ENCODE results near the gene TWIST2.

Gene TWIST2

DNA sequence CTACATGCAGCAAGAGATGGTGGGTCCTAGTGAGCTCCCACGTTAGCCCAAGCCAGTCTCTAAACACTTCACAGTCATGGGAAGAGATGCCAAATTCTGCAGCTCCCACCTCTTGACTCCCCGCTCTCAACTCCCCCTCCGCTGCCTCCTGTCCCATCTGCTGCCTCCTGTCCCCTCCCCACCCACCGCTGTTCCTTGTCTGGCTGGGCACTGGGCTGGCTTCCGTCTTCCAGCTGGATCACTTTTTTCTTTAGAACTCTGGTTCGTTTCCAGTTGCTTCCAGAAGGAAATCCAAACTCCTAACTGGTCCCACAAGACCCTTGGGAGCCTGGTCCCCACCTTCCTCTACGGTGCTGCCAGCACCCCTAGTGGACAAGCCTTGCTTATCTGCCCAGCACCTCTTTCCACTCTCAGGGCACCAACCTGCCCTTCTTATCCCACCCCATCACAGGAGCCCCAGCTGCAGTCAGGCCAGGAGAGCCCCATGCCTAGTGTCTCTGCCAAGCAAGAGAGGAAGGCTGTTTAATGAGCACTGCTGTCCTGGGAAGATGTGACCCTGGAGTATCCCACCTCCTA, 12.1 kb upstream of the TWIST2 start:
- DNase-seq (ENCODE audit: low read depth in 2 of 2, low spot score in 1 of 2): no peak

DNA sequence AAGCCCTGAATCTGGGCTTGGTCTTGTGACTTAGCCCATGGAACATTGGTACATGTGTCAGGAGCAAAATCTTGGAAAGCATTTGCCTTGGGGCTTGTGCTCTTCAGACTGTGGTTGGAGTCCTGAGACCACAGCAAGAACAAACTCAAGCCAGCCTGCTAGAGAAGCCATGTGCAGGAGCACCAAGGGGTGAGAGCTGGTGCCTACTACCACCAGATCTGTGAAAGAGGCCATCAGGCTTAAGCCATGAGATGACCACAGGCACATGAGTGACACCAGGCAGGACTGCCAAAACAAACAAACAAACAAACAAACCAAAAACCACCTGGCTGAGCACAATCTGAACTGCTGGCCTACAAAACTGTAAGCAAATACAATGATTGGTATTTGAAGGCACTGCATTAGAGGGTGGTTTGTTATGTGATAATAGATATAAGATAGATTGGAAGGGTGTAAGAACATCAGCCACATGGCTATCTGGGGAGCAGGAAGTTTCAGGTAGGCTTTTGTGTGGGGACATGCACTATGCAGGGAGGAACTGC, 9.0 kb upstream of the TWIST2 start:
- DNase-seq (ENCODE audit: low read depth in 2 of 2, low spot score in 1 of 2): no peak

DNA sequence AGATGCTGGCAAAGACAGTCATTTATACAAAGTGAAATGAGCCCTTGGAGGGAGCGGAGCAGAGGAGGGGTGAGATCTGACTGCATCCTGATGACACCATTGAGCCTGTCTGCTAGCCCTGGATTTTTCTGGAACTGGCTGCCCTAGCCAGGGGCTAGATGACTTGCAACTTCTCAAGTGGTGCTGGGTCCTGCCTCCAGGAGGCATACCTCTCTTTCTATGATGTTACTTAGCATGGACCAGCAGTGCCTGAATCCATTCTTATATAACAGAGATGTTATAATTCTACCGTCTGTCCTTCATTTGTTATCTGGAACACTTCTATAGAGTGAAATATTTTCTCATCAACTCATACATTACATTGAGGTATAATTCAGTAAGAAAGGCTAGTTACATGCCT, 8.5 kb upstream of the TWIST2 start:
- no peak for DNase-seq (ENCODE audit: low read depth in 2 of 2, low spot score in 1 of 2)

DNA sequence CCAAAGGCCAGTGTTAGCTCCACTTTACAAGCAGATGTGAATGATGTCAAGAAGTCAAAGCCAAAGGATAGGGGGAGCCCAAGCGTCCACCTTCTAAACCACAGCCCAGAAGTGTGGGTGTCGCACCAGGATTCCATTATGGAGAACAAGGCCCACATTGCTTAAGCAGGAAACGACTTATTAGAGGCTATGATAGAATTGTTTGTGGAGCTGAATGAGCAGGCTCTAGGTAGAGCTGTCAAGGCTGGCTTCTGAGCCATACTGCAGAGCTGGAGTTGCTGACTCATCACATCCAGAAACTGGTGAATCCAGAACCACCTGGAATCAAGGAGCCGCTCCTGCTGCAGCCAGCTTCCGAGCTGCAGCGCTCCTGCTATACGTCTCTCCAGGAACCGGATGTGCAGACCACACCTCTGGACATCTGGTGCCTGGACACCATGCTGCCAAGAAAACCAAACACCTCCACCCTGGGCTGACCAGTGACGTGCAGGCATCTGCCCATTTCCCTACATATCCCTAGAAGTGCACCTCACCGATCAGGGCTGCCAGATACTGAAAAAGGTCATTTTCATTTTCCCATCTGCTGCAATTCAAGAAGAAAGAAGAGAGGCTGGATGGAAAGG, 6.2 kb upstream of the TWIST2 start:
- DNase-seq (ENCODE audit: low read depth in 2 of 2, low spot score in 1 of 2): no peak

DNA sequence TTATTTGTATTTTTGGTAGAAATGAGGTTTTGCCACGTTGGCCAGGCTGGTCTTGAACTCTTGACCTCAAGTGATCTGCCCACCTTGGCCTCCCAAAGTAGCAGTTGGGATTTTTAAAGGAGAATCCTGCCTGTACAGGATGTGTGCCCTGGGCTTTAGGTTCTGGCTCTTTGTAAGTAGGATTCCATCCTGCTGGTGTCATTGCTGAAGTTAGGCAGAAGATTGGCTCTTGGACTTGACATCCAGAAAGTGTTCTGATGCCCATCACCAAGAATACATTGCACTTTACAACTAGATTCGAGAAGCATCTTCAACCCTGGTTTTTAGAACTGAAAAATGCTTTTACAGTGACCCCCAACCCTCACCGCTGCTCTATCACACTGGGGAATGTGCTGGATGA, 4.4 kb upstream of the TWIST2 start:
- DNase-seq (ENCODE audit: low read depth in 2 of 2, low spot score in 1 of 2): no peak

DNA sequence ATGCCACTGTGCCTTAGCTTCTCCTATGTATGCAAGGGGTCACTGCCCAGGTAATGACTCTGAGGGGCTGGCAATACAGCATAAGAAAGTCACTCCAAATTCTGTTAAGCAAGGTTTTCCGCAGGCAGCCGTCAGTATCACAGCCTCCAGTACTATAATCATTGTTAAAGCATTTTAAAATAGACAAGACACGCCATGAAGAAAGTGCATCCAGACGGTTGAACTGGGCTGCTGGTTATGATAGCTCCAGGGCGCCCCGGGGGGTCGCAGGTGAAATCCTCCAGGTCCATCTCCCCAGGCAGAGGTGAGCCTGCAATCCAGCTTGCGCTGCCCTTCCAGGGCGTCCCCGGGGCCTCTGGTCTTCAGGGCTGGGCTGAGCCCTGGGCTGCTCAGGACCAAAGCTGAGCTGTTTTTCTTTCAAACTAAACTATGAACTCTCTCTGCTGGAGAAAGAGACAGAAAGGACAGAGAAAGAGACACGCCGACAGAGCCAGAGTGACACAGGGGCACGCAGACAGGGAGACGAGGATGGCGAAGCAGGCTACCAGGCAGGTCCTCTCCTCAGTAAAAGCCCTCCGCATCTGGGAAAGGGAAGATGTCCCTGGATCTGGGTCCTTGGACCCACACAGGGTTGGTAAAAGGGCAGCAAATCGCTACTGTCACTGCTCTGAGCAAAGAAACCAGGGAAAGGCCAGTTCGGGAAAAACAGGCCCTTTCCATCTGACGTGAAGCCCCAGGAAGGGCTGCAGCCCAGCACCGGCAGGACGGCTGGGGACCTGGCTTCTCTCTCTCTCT, 2.1 kb upstream of the TWIST2 start:
- DNase-seq (ENCODE audit: low read depth in 2 of 2, low spot score in 1 of 2): no peak

DNA sequence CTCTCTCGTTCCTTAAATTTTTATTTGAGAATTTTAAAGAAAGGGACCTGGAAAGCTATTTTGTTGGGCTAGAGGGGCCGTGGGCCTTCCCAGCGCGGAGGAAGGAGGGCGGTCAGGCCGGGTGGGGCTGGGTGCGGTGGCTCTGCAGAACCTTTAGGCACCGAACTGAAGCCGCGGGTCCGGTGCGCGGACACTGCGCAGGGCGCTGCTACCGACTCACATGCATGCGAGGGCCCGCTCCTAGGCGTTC, 1.6 kb upstream of the TWIST2 start:
- DNase-seq (ENCODE audit: low read depth in 2 of 2, low spot score in 1 of 2): no peak

DNA sequence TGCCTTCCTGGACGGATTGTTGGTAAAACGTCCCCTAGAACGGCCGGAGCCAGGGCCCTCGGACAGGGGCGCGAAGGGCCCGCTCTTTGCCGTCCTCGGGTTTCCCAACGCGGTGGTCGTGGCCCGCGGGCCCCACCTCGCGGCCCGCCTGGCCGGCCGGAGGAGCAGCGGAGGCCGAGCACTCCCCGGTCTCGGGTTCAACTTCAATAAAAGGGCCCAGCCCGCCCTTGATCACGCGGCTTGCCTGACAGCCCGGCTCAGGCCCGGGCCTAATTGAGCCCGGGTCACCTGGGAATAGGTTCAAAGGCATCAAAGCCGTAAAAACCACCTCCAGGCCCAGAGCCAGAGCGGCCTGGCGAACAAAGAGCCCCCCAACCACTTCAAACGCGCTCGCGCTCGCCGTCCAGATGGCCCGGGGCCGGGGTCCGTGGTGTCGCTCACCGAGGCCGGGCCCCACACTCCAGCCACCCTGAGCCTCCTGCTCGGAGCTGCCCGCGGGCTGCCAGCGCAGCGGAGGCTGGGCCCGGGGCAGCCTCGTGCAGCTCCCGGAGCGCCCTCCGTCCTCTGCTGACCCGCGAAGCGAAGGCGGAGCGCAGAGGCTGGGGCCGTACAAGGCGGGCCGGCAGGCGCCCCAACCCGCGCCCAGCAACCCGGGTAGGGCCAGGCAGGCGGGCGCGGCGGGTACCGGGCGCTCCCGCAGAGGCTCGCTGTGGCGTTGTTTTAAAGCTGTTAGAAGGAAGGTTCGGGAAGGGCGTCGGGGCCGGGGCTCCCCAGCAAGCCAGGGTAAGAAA, 1.1 kb upstream of the TWIST2 start:
- no peak for DNase-seq (ENCODE audit: low read depth in 2 of 2, low spot score in 1 of 2)

DNA sequence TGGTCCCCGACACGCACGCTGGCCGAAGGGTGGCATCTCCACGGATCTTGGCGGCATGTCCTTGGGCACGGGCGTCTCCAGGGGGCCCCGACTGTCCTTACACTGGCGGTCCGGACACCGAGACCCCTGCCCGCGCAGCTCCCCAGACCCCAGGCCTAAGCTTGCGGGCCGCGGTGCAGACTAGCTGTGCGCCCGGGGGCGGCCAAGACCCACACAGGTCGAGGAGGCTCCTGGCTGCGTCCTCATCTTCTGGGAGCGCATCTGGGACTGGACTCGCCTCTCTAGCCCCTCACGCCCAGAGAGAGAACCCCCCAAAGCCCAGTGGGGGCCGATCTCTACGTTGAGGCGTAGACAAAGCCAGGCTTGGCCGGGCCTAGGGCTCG, 475 bp upstream of the TWIST2 start:
- no peak for DNase-seq (ENCODE audit: low read depth in 2 of 2, low spot score in 1 of 2)

DNA sequence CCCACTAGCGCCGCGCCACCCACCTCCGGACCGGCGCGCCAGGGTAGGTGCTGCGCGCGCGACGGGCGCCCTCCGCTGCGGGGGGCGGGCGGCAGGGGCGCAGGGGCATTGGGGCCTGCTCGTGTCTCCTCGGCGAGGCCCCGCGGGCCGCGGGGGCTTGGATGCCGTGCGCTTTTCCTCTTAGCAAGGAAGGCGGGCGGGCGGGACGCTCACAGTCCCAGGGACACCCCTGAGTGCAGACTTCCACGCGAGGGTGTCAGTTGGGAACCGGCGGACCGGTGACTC, 748 bp downstream of the TWIST2 start:
- DNase-seq (ENCODE audit: low read depth in 2 of 2, low spot score in 1 of 2): no peak

DNA sequence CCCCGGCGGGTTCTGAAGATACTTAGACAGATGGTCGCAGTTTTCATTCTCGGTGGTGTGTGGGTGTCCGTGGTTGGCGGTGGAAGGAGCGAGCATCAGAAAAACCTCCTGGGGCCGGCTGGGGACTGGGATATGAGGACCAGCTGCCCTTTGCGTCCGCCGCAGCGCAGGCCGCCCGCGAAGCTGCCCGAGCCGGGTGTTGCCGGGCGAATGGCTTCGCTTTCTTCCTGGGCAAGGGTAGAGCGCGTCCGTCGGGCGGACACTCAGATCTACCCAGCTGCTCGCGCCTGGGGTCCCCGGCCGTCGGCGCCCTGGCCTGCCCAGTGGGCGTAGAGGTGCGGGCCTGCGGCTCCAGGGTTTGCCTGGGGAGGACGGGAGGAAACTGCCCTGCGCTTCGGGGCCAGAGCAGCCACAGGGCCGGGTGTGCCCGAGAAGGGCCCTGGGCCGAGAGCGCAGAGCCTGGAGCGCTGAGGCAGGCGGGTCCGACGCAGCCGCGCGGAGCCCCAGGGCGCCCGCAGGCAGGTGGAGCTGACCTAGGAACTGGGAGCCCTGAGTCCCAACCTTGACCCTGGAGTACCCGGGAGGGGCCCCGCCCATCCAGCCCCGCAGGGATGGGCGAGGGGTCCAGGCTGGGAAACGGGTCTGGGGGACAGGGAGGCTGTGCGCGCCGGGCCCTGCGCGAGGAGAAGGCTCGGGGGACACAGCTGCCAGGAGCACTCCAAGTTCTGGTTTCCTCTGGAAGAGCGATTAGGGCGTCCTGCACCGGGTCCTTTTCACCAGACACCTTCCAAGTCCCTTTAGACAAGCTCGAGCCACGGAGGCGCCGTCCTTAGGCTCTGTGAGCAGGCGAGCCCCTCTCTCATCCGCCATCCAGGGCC, 1.3 kb downstream of the TWIST2 start:
- no peak for DNase-seq (ENCODE audit: low read depth in 2 of 2, low spot score in 1 of 2)

DNA sequence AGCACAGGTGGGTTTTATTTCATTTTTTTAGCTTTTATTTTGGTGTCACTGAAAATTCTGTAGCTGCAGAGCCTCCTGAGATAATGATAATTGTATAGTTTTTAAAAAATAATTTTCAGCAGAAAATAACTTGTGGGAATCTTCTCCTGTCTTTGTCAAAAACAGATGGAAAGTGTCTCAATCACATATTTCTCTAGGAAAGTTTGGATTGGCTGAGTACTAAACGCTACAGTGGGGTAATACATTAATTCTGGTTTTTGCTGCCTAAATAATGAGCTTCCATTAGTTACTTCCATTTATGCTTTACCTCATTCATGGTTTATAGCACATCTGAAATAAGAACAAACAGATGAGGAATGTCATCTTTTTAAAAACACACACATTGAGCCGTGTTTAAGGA, 2.2 kb downstream of the TWIST2 start:
- no peak for DNase-seq (ENCODE audit: low read depth in 2 of 2, low spot score in 1 of 2)

DNA sequence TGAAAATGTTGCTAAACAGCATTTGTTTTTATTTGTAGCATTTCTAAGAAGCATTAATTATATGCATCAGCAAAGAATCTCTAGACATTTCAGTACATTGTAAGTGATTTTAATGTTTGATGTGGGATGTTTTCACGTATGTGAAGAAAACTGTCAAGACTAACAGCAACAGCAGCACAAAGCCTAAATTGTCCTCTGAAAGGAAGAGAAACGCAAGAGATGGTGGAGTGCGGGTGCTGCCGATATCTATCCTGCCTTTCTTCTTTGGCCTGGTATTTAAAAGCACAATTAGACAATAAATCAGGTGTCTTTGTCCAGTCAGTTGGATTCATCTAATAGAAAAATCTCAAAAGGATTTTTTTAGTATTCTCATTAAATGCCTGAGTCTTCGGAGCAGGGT, 3.1 kb downstream of the TWIST2 start:
- no peak for DNase-seq (ENCODE audit: low read depth in 2 of 2, low spot score in 1 of 2)

DNA sequence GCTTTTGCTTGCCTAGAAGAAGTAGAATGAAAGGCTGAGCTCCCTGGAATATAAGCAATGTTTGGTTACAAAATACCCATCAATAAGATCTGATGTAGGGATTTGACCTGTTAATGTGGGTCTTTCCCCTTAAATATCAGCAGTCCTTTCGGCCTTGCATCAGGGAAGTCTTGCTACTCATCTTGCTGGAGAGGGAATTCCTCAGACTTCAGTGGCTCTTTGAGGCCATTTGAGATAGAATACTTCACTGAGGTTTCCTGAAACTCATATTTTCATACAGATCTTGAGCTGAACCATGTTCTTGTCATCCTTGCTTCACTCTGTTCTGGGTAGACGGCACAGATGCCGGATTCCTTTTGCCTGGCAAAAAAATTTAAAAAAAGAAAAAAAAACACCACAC, 3.9 kb downstream of the TWIST2 start:
- no peak for DNase-seq (ENCODE audit: low read depth in 2 of 2, low spot score in 1 of 2)

DNA sequence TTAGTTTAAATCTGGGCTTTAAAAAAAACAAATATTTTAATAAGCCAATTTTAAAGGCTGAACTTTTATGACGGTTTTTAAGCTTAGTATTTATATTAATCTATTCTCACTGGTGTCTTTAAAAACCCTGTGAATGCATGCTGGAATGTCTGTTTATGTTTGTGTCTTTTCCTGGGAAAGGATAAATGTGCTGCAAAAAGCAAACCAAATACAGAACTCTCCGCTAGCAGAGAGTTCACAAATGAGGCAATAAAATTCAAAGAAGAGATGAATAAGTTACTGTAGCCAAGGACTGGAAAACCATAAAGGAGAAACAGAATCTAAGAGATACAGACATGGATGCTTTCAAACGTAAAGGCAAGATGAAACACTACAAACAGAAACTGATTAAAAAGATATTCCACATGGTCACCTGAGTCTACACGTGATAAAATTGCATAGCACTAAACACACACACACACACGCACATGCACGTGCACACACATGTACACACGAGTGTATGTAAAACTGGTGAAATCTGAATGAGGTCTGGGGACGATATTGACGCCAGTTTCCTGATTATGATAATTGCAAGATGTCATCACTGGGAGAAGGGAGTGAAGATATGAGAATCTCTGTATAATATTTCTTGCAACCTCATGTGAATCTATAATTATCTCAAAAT, 4.5 kb downstream of the TWIST2 start:
- DNase-seq (ENCODE audit: low read depth in 2 of 2, low spot score in 1 of 2): no peak

DNA sequence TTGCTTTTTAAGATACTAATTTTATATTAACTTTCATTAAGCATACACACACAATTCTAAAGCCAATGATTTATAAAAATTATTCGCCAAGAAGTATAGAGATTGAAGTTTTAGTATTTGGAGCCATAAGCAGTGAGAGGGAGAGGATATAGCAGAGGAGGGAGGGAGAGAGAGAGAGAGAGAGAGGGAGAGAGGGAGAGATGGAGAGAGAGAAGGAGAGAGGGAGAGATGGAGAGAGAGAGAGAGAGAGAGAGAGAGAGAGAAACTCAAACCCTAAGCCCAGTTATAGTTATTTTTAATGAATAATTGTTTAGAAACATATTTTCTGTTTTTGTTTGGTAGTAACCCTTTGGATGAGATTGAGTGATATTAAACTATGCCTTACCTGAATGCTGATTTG, 5.3 kb downstream of the TWIST2 start:
- DNase-seq (ENCODE audit: low read depth in 2 of 2, low spot score in 1 of 2): no peak

DNA sequence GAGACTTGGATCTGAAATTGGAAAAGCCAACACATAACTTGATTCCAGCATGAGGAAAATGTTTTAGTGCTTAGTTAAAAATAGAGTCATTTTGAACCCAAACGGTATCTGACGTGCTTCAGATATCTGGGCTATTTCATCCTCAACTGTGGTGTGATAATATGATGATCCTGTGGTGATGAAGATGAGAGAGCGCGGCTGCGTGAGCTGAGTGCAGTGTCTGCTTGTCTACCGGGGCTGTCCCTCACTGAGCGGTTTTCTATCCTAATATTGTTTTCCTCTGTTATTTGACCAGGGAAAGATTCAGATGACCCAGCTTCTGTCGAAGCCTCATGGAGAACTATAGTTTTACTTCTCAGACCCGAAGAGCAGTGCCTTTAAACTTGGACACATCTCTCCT, 5.8 kb downstream of the TWIST2 start:
- no peak for DNase-seq (ENCODE audit: low read depth in 2 of 2, low spot score in 1 of 2)

DNA sequence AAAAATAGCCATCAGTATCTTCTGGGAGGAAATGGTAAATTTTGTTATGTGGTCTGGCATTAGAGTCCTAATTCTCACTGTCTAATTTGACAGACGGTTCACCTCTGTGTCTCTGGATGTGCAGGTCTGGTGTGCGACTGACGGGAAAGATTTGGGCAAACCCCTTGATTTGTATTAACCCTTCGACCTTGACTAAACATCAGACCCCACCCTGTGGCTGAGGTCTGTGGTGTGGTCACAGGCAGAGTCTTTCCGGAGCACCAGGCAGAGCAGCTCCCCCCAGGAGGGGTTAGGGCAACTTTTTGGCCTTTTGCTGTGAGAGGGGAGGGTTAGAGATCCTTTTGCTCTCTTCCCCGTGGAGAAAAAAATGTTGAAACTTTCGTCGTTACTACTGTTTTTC, 6.4 kb downstream of the TWIST2 start:
- no peak for DNase-seq (ENCODE audit: low read depth in 2 of 2, low spot score in 1 of 2)

DNA sequence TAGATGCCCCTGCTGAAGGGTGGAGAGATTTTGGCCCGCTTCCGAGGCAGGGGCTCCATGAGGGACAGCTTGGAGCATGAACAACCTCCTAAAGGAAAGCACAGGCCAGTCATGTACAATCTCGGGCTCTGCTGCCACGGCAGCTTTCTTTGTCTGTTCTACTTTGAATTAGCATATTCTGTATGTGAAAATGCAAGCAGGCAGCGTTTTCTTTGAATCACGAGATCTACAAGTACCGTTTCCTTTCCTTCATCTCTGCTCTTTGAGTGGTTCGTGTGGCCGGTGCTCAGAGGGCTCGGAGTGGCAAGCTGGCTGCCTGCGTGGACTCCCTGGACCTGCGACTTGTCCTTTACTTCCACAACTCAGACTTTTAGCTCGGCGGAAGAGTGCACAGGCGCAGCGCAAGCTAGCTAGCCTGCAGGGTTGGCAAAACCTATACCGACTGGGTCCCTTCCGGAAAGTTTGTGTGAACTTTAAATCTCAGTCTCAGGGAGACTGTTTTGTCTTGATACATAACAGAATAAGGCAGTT, 6.9 kb downstream of the TWIST2 start:
- no peak for DNase-seq (ENCODE audit: low read depth in 2 of 2, low spot score in 1 of 2)

DNA sequence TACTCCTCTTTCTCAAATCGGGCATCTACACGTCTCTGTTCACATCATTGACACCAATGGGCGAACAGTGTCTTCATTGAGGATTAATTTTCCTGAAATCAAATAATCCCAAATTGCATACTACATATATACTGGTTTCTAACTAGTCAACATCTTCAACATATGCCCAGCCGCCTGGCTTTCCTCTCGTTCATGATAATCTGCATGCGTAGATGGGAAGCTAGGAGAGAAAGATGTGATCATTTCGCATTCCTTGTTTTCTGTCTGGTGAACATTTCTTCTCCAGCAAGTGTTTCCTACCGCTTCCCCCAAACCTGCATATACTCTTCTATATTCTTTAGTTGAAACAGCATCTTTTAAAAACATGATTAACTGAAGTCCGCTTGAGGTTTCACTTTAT, 7.4 kb downstream of the TWIST2 start:
- DNase-seq (ENCODE audit: low read depth in 2 of 2, low spot score in 1 of 2): no peak
